Omental fat pad (tissue), 4 donors: ENCODE data around the gene PPP2R2C. TPM values are rescaled to one million over a fixed set of nuclear protein-coding genes. Genes with fewer than 3 reads are reported as not detected.
A peak's percentile ranks its signal among the peaks of the same experiment; 100 is the strongest.

ENCODE experiments used
- ATAC-seq: fragments of 150-250 bp; one replicate; pipeline ENCODE4 v1.9.1; 2016; ENCODE audit warnings: mild to moderate bottlenecking, moderate library complexity; ENCODE audit not compliant: low FRiP score
- DNase-seq: peaks from one replicate; pipeline ENCODE4 v3.0.0-alpha.2; 2019; ENCODE audit warnings: low spot score
- total RNA-seq, 4 donors: library from RNA; depleted of rRNA; stranded (reverse); fragments of >200 nt; gene quantifications; one replicate each; pipeline ENCODE4 v1.1.0, GENCODE V29; 2016
- TF ChIP-seq, protein P1 (sequence below), 3 donors: fragments of 450-650 bp; IDR thresholded peaks; one replicate each; pipeline ENCODE4 v1.5.1; 2016 to 2017; ENCODE audit warnings: antibody characterized with exemption in 3 of 3, mild to moderate bottlenecking in 3 of 3, moderate library complexity in 2 of 3

The PPP2R2C gene
- total RNA-seq, 4 donors from 2014 or later: 0.38 to 1.7 (median 0.68) TPM

DNA sequence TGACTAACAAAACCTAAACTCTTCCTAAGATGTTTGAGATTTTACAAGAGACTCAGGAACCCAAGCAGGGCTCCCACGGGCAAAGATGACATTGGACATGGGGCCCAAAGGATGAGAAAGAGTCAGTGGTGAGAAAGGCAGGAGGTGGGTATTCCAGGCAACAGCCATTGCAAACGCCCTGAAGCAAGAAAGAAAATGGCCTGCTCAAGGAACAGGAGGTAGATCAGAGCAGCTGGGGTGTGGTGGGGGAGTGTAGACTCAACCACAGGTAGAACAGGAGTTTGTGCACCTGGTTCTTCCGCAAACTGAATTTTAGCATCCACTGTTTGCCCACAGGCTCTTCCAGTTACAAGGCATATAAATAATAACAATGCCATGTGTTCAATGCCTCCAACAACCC is 3.3 kb downstream of the PPP2R2C start:
- TF ChIP-seq, protein P1, sequence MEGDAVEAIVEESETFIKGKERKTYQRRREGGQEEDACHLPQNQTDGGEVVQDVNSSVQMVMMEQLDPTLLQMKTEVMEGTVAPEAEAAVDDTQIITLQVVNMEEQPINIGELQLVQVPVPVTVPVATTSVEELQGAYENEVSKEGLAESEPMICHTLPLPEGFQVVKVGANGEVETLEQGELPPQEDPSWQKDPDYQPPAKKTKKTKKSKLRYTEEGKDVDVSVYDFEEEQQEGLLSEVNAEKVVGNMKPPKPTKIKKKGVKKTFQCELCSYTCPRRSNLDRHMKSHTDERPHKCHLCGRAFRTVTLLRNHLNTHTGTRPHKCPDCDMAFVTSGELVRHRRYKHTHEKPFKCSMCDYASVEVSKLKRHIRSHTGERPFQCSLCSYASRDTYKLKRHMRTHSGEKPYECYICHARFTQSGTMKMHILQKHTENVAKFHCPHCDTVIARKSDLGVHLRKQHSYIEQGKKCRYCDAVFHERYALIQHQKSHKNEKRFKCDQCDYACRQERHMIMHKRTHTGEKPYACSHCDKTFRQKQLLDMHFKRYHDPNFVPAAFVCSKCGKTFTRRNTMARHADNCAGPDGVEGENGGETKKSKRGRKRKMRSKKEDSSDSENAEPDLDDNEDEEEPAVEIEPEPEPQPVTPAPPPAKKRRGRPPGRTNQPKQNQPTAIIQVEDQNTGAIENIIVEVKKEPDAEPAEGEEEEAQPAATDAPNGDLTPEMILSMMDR (IDR thresholded peaks at IDR 0.05): no peak
- no peak for ATAC-seq
- peak; percentile 20 for DNase-seq

DNA sequence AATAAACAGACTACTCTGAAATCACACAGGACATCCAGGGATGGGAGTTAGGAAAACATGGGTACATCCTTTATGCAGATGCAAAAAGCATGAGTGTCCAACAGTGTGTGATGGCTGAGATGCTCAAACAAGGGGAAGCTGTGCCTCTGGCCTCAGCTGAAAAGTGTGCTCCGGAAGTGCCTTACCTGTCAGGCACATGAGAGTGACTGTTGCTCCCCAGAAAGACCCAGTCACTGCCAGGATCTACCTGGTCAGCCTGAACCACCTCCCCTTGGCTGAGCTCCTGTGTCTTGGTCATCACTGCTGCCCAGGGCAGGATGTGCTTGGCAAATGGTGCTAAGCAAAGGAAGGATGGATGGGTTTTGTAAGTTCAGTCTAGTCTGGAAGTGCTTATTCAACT is 4.0 kb downstream of the PPP2R2C start:
- TF ChIP-seq, protein P1 (IDR thresholded peaks at IDR 0.05): no peak
- no peak for DNase-seq
- ATAC-seq: no peak

DNA sequence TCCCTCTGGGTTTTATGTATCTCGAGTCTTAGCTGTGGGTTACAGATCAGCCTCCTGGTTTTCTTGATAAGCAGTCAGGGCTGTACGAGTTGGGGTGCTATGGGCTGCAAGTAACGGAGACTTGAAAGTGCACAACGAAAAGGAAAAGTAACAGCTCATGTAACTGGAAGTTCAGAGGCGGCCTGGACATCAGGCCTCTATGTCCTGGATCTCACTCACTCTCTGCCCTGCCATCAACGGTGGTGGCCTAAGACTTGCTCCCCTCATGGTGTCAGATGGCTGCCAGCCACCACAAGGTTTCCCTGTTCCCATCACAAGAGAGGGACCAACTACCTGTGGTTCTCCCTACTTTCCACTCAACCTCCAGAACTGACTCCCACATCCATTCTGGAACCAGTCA is 4.8 kb downstream of the PPP2R2C start:
- ATAC-seq (no peak), DNase-seq (no peak)
- TF ChIP-seq, protein P1 (IDR thresholded peaks at IDR 0.05): no peak

DNA sequence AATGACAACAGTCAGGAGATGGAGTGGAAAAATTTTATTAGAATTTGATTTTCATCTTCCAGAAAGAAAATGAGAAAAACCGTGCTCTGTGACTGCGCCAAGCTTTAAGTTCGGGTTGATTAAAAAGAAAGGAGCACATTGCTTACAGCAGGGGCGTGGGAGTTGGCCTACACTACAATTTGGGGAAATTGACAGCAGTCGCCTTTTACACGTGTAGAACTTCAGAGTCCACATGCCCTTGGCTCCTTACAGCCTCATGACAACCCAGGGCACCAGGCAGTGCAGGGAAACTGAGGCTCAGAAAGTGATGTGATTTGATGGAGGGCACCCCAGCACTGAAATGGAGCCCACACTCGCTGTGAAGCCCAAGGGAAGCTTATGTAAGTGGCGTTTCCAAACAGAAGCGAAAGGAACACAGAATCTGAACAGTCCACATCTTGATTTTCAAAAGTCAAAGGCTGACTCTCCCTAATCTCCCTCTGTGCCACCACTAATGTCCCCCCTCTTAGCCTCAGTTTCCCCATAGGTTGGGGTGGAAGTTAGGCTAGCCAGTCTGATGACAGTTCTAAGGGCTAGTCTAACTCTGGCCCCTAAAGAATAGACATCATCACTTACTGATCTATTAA is 5.5 kb downstream of the PPP2R2C start:
- DNase-seq: no peak
- no peak for ATAC-seq

DNA sequence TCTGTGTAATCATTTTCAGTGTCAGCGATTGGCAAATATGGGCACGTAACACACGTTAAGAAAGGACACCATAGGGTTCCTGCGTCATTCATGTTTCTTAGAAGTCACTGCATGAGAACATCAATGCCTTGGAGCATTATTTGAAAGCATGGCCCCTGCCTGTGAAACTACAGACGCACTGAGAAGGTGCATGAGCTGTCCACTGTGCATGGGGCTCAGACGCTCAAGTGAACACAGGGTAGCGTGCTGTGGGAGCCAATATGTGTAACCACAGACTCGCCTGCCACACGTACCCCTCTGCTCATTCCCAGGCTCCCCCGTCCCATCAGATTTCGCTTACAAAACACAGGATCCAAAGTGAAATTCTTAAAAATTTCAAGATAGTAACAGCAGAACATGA is 6.5 kb downstream of the PPP2R2C start:
- ATAC-seq: no peak
- DNase-seq: peak; percentile 9
- TF ChIP-seq, protein P1 (IDR thresholded peaks at IDR 0.05): no peak

More for the DNA sequence above, 5.5 kb downstream of the PPP2R2C start:
- TF ChIP-seq, protein P1 (IDR thresholded peaks at IDR 0.05): no peak

DNA sequence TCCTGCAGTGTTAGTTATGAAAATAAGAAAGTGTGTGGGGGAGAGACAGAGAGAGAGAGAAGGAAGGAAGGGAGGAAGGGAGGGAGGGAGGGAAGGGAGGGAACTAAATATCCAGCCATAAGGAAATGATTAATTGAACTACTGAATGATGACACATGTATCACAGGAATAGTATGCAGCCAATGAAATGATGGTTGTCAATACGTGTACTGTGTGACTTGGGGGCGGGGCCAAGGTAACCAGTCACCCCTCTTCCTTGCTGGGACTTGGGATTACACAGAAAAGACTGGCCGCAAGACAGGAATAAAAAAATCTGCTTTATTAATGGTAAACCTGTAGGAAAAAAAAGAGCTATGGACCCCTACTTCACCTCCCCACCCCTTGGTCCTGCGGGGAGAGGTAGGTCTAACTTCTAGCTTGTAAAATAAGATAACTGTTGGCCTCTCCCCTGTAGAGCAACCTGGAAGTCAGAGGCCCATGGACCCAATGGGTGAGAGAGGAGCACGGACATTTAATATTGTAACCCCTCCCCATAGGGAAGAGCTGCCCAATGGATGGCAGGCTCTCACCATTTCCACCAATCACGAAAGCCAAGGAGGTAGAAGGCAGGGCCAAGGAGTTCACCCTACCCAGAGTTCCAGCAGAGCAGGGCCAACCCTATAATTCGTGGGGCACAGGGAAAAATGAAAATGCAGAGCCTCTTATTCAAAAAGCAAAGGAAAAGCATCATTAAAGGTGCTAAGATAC is 7.4 kb downstream of the PPP2R2C start:
- DNase-seq (peak; percentile 5), ATAC-seq (no peak)
- TF ChIP-seq, protein P1 (IDR thresholded peaks at IDR 0.05): no peak
